KMS-11 (cell line): ENCODE data around the gene TEX10.

Experiments
- H2AFZ ChIP-seq: fragments of 200-600 bp; sonication (generic); 2 replicates; pipeline ENCODE4 v1.6.1; 2016; ENCODE audit warnings: antibody characterized with exemption, mixed run types, low read depth
- H3K27ac ChIP-seq: fragments of 200-600 bp; sonication (generic); 2 replicates; pipeline ENCODE4 v1.6.1; 2016; ENCODE audit warnings: mild to moderate bottlenecking, mixed run types
- H3K27me3 ChIP-seq: fragments of 200-600 bp; sonication (generic); 2 replicates; pipeline ENCODE4 v1.6.1; 2017; ENCODE audit warnings: mild to moderate bottlenecking, low read depth, mixed run types, moderate library complexity; ENCODE audit not compliant: insufficient read depth
- H3K36me3 ChIP-seq: fragments of 200-600 bp; sonication (generic); 2 replicates; pipeline ENCODE4 v1.6.1; 2017; ENCODE audit warnings: mild to moderate bottlenecking, mixed run types; ENCODE audit not compliant: insufficient read depth
- H3K4me1 ChIP-seq: fragments of 200-600 bp; sonication (generic); 2 replicates; pipeline ENCODE4 v1.6.1; 2016; ENCODE audit warnings: mild to moderate bottlenecking, low read depth, mixed run types; ENCODE audit not compliant: poor library complexity, severe bottlenecking
- H3K4me2 ChIP-seq: fragments of 200-600 bp; sonication (generic); 2 replicates; pipeline ENCODE4 v1.7.0; 2016; ENCODE audit warnings: mild to moderate bottlenecking, mixed run types
- H3K4me3 ChIP-seq: fragments of 200-600 bp; sonication (generic); IDR thresholded peaks from 2 replicates; pipeline ENCODE4 v1.6.1; 2017; ENCODE audit warnings: low read depth, low read length, mixed read lengths; ENCODE audit not compliant: insufficient read depth
- H3K79me2 ChIP-seq: fragments of 200-600 bp; sonication (generic); 2 replicates; pipeline ENCODE4 v1.6.1; 2016; ENCODE audit warnings: low read depth, mixed run types; ENCODE audit not compliant: insufficient read depth
- H3K9ac ChIP-seq: fragments of 200-600 bp; sonication (generic); 2 replicates; pipeline ENCODE4 v1.6.1; 2016; ENCODE audit warnings: mild to moderate bottlenecking, mixed run types
- H4K20me1 ChIP-seq: fragments of 200-600 bp; sonication (generic); 2 replicates; pipeline ENCODE4 v1.6.1; 2016; ENCODE audit warnings: mild to moderate bottlenecking, mixed run types; ENCODE audit not compliant: insufficient read depth
- TF ChIP-seq, protein P1 (sequence below): fragments of 200-600 bp; sonication (generic); conservative IDR thresholded peaks from 2 replicates; pipeline ENCODE4 v1.6.1; 2017; ENCODE audit warnings: low read depth, mild to moderate bottlenecking, antibody characterized with exemption, low read length, moderate library complexity, mixed read lengths

The TEX10 gene

DNA sequence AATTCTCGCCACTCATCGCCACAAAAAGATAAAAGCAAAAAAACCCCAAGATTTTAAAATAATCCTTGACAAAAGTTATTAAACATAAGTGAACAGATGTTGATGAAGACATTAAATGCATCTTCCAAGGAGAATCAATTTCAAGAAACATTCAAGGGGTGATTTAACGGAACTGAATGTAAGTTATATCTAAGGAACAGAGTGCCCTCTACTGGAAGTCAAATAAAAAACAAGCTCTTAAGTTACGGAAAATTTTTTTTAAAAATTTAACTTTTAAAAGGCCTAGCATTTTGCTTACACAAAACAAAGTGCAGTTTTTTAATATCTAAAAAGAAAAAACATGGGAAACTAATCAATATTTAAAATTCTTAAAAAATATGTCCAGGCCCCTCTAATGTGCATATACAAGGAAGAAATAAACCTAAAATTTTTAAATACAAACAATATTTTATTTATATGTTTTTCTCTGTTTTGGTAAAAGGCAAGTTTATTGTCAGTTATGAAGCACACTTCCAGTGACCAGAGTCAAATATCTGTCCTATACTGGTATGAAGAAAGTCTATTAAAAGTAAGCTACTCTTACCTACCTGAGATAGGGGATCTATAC is 28.0 kb downstream of the TEX10 start:
- Histone ChIP-seq H3K36me3 (peaks cover 4% of the 10 kb centered on the region; the same call in 1 of the 2 replicates), H3K4me1 (peaks cover 8% of the 10 kb centered on the region), H3K4me3 (no peak overlapping the region), H3K27ac (no peak overlapping the region), H4K20me1 (no peaks in the 10 kb centered on the region; the same call in 1 of the 2 replicates), H2AFZ (no peak overlapping the region), H3K4me2 (no peak overlapping the region), H3K27me3 (no peaks in the 10 kb centered on the region), H3K79me2 (no peaks in the 10 kb centered on the region), H3K9ac (no peak overlapping the region)
- TF ChIP-seq, protein P1, sequence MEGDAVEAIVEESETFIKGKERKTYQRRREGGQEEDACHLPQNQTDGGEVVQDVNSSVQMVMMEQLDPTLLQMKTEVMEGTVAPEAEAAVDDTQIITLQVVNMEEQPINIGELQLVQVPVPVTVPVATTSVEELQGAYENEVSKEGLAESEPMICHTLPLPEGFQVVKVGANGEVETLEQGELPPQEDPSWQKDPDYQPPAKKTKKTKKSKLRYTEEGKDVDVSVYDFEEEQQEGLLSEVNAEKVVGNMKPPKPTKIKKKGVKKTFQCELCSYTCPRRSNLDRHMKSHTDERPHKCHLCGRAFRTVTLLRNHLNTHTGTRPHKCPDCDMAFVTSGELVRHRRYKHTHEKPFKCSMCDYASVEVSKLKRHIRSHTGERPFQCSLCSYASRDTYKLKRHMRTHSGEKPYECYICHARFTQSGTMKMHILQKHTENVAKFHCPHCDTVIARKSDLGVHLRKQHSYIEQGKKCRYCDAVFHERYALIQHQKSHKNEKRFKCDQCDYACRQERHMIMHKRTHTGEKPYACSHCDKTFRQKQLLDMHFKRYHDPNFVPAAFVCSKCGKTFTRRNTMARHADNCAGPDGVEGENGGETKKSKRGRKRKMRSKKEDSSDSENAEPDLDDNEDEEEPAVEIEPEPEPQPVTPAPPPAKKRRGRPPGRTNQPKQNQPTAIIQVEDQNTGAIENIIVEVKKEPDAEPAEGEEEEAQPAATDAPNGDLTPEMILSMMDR = peak; percentile 67

DNA sequence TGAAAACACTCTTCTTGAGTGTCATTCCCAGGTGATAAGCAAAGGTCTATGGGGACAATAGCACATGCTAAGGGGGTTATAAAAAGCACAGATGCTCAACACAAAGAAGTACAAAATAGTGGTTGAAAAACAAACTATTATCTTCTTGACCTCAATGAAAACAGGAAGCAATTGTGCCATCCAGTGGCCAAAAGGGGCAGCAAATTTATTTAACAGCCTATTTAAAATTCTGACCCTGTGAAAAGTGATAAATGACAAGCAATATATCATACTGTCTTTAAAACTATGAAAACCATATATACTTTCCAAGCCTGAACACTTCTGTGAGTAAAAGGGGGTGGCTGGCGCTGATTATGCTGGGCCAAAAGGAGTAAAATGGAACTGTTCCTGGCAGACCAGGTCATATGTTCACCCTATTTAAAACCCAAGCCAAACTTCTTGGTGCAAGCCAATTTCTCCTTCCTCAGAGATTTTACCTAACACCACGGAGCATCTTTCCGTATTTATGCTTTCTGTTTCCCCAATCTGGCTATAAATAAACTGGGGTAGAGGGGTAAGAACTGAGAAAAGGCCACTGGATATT is 29.7 kb downstream of the TEX10 start:
- Histone ChIP-seq H3K79me2 (no peaks in the 10 kb centered on the region), H3K4me2 (no peak overlapping the region), H4K20me1 (no peaks in the 10 kb centered on the region; the same call in 1 of the 2 replicates), H3K9ac (no peak overlapping the region), H3K27ac (no peak overlapping the region), H3K4me1 (peaks cover 8% of the 10 kb centered on the region), H3K36me3 (peaks cover 4% of the 10 kb centered on the region; the same call in 1 of the 2 replicates), H2AFZ (no peak overlapping the region), H3K27me3 (no peaks in the 10 kb centered on the region), H3K4me3 (no peak overlapping the region)
- TF ChIP-seq, protein P1 = peak; percentile 72

DNA sequence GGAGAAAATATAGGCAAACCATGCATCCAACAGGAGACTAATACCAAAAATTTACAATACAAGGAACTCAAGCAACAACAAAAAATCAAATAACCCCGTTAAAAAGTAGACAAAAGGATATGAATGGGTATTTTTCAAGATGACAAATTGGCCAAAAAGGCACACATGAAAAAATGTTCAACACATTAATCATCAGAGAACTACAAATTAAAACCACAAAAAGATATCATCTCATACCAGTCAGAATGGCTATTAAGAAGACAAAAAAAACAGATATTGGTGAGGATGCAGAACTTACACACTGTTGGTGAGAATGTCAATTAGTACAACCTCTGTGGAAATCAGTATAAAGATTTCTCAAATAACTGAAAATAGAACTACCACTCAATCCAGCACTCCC is 35.0 kb downstream of the TEX10 start:
- no peak overlapping the region for H3K4me3 ChIP-seq
- H3K36me3 ChIP-seq = no peaks in the 10 kb centered on the region; the same call in 1 of the 2 replicates
- no peak overlapping the region for H3K27ac ChIP-seq
- TF ChIP-seq, protein P1 = no peak
- H3K79me2 ChIP-seq = no peaks in the 10 kb centered on the region; the same call in 1 of the 2 replicates
- no peaks in the 10 kb centered on the region for H3K27me3 ChIP-seq
- H4K20me1 ChIP-seq = no peaks in the 10 kb centered on the region; the same call in 1 of the 2 replicates
- H3K4me2 ChIP-seq = no peak overlapping the region
- H2AFZ ChIP-seq = no peak overlapping the region
- H3K9ac ChIP-seq = no peak overlapping the region
- H3K4me1 ChIP-seq = no peaks in the 10 kb centered on the region

DNA sequence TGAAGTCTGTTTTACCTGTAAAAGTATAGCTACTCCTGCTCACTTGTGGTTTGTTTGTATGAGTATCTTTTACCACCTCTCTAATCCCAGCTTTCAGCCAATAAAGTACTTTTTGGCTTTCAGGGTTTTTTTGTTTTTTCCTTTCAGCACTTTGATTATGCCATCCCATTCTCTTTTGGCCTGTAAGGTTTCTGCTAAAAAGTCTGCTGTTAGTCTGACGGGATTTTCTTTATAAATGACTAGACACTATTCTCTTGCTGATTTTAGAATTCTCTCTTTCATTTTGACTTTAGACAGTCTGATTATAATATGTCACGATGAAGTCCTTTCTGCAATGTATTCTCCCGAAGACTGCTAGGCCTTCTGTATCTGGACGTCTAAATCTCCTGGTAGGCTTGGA is 37.2 kb downstream of the TEX10 start:
- no peak overlapping the region for H3K4me2 ChIP-seq
- no peaks in the 10 kb centered on the region for H4K20me1 ChIP-seq
- H3K27me3 ChIP-seq = no peaks in the 10 kb centered on the region
- no peaks in the 10 kb centered on the region for H3K4me1 ChIP-seq
- H3K27ac ChIP-seq = no peak overlapping the region
- no peak overlapping the region for H2AFZ ChIP-seq
- no peak overlapping the region for H3K4me3 ChIP-seq
- no peaks in the 10 kb centered on the region; the same call in 1 of the 2 replicates for H3K36me3 ChIP-seq
- no peak overlapping the region for H3K9ac ChIP-seq
- TF ChIP-seq, protein P1 = no peak
- no peaks in the 10 kb centered on the region; the same call in 1 of the 2 replicates for H3K79me2 ChIP-seq
